ENCODE results near the gene PIAS2. TPM values are rescaled to one million over a fixed set of nuclear protein-coding genes. Genes with fewer than 3 reads are reported as not detected.
"Not testable (repeated sequence)": the region's sequence is repeated elsewhere in the genome, so short reads cannot be mapped to it uniquely, and the experiment has no call there.

The PIAS2 gene
- polyA plus RNA-seq, 12 donors, result 19.2 to 37.5 (median 25.0) TPM; not detected in 1

GRCh38 chr18:46842583-46842982 is 74.7 kb downstream of the PIAS2 start:
- DNase-seq, result no peak

- DNase-seq, result no peak
These were observed 83.4 kb downstream of the PIAS2 start for GRCh38 chr18:46833899-46834298.

- DNase-seq, result no peak
These were observed 84.5 kb downstream of the PIAS2 start for GRCh38 chr18:46832849-46833248.

GRCh38 chr18:46832422-46832821 is 84.9 kb downstream of the PIAS2 start:
- not testable (repeated sequence) for DNase-seq

GRCh38 chr18:46831434-46831833 is 85.9 kb downstream of the PIAS2 start:
- no peak for DNase-seq

- DNase-seq, result no peak
These were observed 86.7 kb downstream of the PIAS2 start for GRCh38 chr18:46830633-46831032.

GRCh38 chr18:46829947-46830346 is 87.4 kb downstream of the PIAS2 start:
- DNase-seq, result no peak

- DNase-seq, result no peak
These were observed 87.8 kb downstream of the PIAS2 start for GRCh38 chr18:46829531-46829930.

GRCh38 chr18:46821856-46822711 is 95.2 kb downstream of the PIAS2 start:
- no peak for DNase-seq

GRCh38 chr18:46820863-46821262 is 96.4 kb downstream of the PIAS2 start:
- DNase-seq, result no peak

GRCh38 chr18:46815661-46816060 is 101.6 kb downstream of the PIAS2 start:
- DNase-seq, result no peak

GRCh38 chr18:46814399-46814798 is 102.9 kb downstream of the PIAS2 start:
- DNase-seq, result no peak

- no peak for DNase-seq
These were observed 105.0 kb downstream of the PIAS2 start for GRCh38 chr18:46812311-46812710.

- DNase-seq, result no peak
These were observed 106.8 kb downstream of the PIAS2 start for GRCh38 chr18:46810481-46811000.

GRCh38 chr18:46809145-46809544 is 108.2 kb downstream of the PIAS2 start:
- DNase-seq, result no peak

- not testable (repeated sequence) for DNase-seq
These were observed 121.4 kb downstream of the PIAS2 start for GRCh38 chr18:46795945-46796344.

- no peak for DNase-seq
These were observed 122.7 kb downstream of the PIAS2 start for GRCh38 chr18:46794607-46795006.

- no peak for DNase-seq
These were observed 123.7 kb downstream of the PIAS2 start for GRCh38 chr18:46793565-46793964.

GRCh38 chr18:46789088-46789487 is 128.2 kb downstream of the PIAS2 start:
- no peak for DNase-seq

- DNase-seq, result no peak
These were observed 129.6 kb downstream of the PIAS2 start for GRCh38 chr18:46787674-46788073.

GRCh38 chr18:46772357-46772756 is 144.9 kb downstream of the PIAS2 start:
- DNase-seq, result no peak

- no peak for DNase-seq
These were observed 146.2 kb downstream of the PIAS2 start for GRCh38 chr18:46771141-46771540.

- DNase-seq, result no peak
These were observed 146.6 kb downstream of the PIAS2 start for GRCh38 chr18:46770708-46771107.

All from muscle of arm (tissue), 12 donors.